Ecto neural progenitor cell (in vitro differentiated cells): ENCODE results near the gene GLIPR1L1.

ENCODE experiments used
- DNase-seq: peaks from one replicate; pipeline ENCODE4 v3.0.0-alpha.2; 2018; ENCODE audit warnings: low spot score

Gene GLIPR1L1

GRCh38 chr12:75350413-75350812 lies 15.9 kb downstream of the GLIPR1L1 start:
- no peak for DNase-seq

DNA sequence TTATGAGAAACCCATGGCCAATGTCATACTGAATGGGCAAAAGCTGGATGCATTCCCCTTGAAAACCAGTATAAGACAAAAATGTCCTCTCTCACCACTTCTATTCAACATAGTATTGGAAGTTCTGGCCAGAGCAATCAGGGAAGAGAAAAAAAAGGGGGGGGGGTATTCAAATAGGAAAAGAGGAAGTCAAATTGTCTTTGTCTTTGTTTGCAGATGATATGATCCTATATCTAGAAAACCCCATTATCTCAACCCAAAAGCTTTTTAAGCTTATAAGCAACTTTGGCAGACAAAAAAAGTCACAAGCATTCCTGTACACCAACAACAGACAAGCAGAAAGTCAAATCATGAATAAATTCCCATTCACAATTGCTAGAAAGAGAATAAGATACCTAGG lies 19.5 kb downstream of the GLIPR1L1 start:
- DNase-seq, result no peak

DNA sequence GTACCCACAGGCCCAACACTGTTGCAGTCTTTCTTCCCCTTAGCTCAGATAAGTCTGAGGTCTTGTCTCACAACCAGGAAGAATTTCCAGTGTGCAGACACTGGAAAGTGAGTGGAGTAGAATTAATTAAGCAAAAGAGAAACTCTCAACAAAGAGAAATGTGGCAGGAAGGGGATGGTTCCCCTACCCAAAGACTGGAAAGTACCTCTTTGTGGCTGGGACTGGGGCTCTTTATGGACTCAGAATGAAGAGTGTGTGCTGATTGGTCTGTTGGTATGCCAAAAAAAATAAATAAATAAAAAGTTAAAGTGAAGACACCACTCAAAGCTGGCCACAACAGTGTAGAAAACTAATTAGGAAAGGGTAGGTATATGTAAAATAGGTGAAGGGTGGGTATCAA lies 26.4 kb downstream of the GLIPR1L1 start:
- no peak for DNase-seq

GRCh38 chr12:75361408-75361807 lies 26.9 kb downstream of the GLIPR1L1 start:
- no peak for DNase-seq

DNA sequence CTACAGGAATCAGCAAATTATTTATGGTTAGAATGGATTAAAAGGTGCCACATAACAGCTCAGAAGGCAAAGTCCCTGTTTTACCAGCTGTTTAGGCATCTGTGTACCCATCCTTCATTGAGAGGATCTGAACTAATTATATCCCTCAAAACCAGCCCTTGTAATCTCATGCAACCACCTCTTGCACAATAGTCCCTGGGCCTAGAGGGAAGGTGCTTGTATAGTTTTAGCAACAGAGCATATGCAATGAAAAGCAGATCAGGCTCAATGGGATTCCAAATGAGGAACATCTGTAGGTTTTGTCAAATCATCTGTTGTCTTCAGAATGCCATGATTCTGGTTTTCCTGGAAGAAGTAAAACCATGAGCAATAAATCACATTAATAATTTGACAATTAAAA lies 30.4 kb downstream of the GLIPR1L1 start:
- DNase-seq, result no peak

DNA sequence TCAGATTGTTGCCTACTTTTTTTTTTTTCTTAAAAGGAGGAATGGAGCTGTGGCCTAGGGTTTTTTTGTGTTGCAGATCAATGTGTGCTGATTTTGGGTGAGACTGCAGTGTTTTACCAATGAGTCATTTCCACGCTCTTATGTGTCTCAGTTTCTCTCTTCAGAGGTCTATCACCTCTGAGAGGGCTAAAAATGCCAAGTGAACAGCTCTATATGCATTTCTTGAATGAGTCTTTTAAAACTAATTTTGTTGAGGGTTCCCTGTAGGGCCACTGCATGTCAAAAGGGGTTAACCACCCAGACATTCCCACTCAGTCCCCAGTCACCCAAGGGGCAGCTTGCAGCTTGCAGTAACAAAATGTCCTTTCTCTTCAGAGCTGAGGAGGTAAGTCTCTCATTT lies 32.2 kb downstream of the GLIPR1L1 start:
- no peak for DNase-seq

GRCh38 chr12:75374971-75375370 lies 40.5 kb downstream of the GLIPR1L1 start:
- DNase-seq, result no peak

DNA sequence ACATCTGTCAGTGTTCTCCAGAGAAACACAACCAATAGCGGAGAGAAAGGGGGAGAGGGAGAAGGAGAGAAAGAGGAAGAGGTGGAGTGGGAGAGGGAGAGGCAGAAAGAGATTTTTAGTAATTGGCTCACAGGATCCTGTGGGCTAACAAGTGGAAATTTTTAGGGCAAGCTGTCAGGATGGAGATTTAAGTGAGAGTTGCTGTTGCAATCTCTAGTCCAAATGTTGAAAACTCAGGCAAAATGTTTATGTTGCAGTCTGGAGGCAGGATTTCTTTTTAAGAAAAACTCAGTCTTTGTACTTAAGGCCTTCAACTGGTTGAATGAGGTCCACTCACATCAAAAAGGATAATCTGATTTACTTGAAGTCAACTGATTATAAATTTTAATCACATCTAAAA lies 43.9 kb downstream of the GLIPR1L1 start:
- DNase-seq, result no peak

DNA sequence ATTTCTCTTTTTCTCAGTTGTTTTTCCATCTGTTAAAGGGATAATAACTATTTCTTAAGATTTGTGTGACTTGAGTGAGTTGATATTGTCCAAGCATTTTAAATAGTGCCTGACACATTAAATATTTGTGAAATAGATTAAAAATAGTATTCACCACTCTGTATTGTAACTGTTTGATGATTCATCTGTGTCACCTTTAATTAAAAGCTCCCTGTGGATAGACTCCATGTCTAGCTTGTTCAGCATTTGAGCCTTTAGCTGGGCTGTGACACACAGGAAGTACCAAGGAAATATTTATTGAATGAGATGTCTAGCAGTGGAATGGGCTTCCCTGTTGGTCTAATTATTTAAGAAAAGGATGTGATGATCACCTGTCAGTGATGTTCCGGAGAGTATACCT lies 54.6 kb downstream of the GLIPR1L1 start:
- DNase-seq, result no peak

DNA sequence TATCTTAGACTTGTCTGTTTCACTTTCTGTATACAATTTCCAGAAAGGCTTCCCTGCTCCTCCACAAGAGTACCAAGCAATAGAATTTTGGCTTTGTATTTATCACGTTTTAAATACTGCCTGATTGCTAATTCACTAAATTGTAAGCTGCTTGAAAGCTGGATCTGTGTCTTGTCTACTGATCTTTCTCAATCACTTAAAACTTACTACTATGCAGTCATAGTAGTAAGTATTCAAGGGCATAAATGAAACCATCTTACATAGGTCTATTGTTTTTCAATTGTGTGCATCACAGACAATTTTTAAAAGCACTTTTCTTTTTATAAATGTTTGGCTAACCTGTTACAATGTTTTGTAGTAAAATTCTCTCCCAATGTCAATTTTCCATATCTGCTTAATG lies 55.2 kb downstream of the GLIPR1L1 start:
- no peak for DNase-seq

GRCh38 chr12:75390156-75390898 lies 55.9 kb downstream of the GLIPR1L1 start:
- DNase-seq, result no peak

DNA sequence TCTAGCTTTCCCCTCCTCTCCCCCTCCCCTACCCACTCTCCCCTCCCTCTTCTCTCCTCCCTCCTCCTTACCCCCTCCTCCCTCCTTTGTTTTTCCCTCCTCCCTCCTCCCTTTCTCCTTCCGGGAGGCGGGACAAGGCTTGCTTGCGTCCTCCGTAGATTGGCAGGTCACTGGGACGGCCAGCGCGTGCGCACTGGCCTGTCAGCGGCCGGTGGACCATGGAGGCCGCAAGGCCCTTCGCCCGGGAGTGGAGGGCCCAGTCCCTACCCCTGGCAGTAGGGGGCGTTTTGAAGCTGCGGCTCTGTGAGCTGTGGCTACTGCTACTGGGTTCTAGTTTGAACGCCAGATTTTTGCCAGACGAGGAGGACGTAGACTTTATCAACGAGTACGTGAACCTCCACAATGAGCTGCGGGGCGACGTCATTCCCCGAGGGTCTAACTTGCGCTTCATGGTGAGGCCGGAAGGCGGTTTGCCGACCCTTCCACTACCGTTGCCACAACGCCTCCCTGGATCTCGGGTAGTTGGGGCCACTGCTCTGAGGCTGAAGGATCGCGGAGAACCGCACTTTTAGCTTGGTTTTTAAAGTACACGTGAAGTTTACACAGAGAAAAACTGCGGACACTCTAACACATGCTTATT lies 56.5 kb downstream of the GLIPR1L1 start, which contains the start of gene GLIPR1L2:
TSS of gene GLIPR1L2 (plus strand) at position 191 of the 640 bp plus-strand sequence. CDS start at position 219, 28 bp downstream.
- DNase-seq, result peak; percentile 99

GRCh38 chr12:75404231-75404630 lies 69.8 kb downstream of the GLIPR1L1 start:
- DNase-seq, result no peak

DNA sequence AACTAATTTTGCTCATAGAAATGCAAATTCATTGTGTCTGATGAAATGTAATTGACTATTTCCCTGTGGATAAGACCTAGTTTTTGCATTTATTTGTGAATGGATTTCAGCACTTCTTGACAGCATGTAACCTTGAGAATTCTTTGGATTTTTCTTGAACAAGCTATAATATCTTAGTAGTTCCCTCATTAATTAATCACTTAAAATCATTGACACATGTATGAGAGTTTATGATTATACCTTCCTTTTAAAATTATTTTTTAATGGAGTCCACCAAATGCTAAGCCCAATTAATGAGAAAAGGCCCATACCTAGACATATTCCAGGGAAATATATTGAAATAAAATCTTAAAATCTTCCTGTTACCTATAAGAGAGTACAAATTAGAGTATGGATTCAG lies 73.2 kb downstream of the GLIPR1L1 start:
- no peak for DNase-seq

DNA sequence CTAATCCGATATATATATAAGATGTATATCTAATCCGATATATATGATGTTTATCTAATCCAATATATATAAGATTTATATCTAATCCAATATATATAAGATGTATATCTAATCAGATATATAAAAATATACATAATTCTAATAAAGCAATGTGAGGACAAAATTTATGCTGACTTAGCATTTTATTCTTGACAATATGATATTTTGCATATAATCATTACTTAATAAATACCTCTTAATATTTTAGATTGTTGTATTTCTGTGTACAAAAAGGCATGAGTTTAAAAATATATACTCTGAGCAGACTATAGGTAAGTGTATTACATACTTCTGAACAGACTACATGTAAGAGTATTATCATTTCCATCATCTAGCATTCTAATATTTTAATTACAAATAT lies 75.4 kb downstream of the GLIPR1L1 start:
- DNase-seq, result no peak

GRCh38 chr12:75414671-75415070 lies 80.2 kb downstream of the GLIPR1L1 start:
- DNase-seq, result no peak

GRCh38 chr12:75419841-75420240 lies 85.4 kb downstream of the GLIPR1L1 start:
- no peak for DNase-seq
